ENCODE results near the gene SH3BGRL3.
"Not testable (repeated sequence)": the region's sequence is repeated elsewhere in the genome, so short reads cannot be mapped to it uniquely, and the experiment has no call there.

SH3BGRL3 gene

DNA sequence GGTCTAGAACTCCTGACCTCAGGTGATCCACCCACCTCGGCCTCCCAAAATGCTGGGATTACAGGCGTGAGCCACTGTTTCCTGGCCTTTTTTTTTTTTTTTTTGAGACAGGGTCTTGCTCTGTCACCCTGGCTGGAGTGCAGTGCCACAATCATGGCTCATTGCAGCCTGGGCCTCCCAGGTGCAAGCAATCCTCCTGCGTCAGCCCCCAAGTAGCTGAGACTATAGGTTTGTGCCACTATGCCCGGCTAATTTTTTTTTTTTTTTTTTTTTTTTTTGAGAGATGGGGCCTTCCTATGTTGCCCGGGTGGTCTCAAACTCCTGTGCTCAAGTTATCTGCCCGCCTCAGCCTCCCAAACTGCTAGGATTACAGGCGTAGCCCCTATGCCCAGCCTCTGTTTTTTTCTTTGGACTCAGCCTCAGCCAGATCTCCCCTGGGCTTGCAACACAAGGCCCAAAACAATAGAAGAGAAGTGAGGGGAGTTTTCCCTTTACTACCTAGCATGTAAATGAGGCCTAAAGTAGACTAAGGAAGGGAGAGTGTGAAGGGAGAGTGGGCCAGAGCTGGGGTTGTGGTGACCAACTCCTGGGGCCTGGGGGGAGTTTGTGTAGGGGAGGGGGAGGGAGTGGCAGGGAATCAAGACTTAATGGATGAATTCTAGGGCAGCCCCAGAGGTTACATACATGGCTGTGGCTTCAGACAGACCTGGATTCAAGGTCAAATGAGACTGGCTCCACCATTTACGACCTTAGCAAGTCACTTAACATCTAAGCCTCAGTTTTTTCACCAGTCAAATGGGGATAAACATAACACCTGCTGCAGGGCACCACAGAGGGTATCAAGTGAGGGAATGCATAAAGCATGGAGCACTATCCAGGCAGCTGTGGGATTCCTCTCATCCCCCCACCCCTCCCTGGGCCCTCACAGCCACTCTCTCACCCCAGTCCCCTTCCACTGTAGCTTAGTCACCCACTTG lies 36.3 kb downstream of the SH3BGRL3 start:
- DNase-seq (ENCODE audit: low read depth in 1 of 2, low spot score in 1 of 2) = no peak

DNA sequence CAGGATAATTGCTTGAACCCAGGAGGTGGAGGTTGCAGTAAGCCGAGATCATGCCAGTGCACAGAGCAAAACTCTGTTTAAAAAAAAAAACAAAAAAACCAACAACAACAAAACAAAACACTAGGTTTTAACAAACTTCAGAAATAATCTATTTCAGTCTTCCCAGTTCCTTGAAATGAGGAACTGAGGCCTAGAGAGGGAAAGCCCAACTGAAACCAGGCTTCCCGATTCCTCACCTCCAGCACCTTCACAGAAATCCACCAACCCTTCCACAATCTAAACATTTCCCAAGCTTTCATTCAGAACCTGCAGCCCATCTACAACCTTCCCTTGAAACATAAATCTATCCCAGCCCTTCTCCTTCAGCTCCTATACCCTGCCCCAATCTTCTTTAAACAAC lies 37.3 kb downstream of the SH3BGRL3 start:
- no peak for DNase-seq (ENCODE audit: low read depth in 1 of 2, low spot score in 1 of 2)

GRCh38 chr1:26317612-26318337 lies 37.9 kb downstream of the SH3BGRL3 start, which contains the start of gene CD52:
Gene CD52 (plus strand): TSS chr1:26317958. CDS start chr1:26318018, 60 bp downstream.
- peak in 1 of 2 donors; percentile 59 for DNase-seq (ENCODE audit: low read depth in 1 of 2, low spot score in 1 of 2)

DNA sequence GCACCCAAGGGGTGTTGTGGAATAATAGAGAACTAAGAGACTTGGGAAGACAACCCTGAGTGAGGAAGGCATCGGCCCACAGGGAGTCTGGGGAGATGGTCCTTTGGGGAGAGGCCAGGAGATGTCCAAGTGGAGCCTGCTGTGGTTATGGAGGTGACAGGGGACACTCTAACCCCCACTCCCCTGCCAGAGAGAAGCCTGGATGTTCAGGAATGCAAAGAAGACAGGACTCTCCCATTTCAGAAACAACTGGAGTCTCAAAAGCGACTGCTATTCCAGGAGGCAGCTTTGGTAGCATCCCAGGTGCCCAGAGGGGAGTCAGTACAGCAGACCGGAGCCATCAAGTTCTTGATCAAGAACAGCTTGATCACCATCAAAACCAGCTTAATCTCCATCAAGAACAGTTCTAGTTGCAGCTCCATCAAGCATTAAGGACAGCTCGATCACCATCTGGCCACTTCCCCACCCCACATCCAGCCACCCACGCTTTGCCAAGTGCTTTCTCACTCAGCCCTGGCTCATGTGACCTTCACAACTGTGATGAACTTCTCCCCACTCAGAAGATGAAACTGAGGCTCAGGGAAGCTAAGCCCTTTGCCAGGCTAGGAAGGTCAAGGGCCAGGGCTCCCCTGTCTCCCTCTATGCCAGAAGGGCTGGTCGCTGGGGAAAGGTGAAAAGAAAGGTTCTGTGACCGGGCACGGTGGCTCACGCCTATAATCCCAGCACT lies 38.6 kb downstream of the SH3BGRL3 start:
- peak in 1 of 2 donors; percentile 35 for DNase-seq (ENCODE audit: low read depth in 1 of 2, low spot score in 1 of 2)

DNA sequence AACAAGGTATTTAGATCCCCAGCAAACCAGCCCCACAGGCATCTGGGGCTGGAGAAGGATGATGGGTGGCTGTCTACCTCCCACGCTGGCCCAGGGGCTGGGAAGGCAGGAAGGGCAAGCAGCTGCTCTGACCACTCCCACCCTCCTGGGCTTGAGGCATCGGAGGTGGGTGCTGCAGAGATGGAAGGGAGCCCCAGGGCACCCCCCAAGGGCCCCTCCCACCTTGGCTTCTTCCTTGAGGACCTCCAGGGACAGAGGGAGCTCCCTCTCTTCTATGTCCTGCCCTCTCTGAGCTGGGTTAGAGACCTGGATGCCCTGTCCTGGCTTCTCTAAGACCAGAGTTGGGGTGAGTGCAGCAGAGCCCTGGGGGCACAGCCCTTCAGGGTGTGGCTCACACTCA lies 41.0 kb downstream of the SH3BGRL3 start:
- DNase-seq (ENCODE audit: low read depth in 1 of 2, low spot score in 1 of 2) = no peak

GRCh38 chr1:26321315-26322041 lies 41.6 kb downstream of the SH3BGRL3 start:
- peak; percentile 96 to 97 for DNase-seq (ENCODE audit: low read depth in 1 of 2, low spot score in 1 of 2)

DNA sequence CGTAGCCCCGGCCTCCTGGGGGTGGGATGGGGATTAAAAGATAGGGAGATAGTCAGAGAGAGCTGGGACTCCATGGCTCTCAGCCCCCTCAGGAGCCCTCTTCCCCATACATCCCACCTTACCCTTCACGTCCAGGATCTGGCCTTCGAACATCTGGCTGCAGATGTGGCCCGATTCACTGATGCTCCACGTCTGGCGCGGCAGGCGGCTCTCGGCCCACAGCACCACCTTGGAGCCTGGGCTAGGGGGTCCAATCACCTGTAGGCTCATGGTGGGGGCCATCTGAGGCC lies 42.1 kb downstream of the SH3BGRL3 start:
- no peak for DNase-seq (ENCODE audit: low read depth in 1 of 2, low spot score in 1 of 2)

DNA sequence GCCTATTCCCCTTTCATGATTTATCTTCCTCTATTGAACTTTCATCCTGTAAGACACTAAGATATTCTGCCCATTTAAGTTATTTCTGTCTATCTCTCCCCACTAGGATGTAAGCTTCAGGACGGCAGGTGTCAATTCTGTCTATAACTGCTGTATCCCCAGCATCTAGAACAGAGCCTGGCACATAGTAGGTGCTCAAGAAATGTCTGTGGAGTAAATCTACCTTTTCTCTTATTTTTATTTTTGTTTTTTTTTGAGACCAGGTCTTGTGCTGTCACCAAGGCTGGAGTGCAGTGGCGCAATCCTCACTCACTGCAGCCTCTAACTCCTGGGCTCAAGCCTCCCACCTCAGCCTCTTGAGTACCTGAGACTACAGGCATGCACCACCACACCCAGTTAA lies 43.5 kb downstream of the SH3BGRL3 start:
- no peak for DNase-seq (ENCODE audit: low read depth in 1 of 2, low spot score in 1 of 2)

- DNase-seq (ENCODE audit: low read depth in 1 of 2, low spot score in 1 of 2) = no peak
Observed at GRCh38 chr1:26324550-26324949, 44.7 kb downstream of the SH3BGRL3 start.

- no peak for DNase-seq (ENCODE audit: low read depth in 1 of 2, low spot score in 1 of 2)
Observed at GRCh38 chr1:26327956-26328362, 48.1 kb downstream of the SH3BGRL3 start.

DNA sequence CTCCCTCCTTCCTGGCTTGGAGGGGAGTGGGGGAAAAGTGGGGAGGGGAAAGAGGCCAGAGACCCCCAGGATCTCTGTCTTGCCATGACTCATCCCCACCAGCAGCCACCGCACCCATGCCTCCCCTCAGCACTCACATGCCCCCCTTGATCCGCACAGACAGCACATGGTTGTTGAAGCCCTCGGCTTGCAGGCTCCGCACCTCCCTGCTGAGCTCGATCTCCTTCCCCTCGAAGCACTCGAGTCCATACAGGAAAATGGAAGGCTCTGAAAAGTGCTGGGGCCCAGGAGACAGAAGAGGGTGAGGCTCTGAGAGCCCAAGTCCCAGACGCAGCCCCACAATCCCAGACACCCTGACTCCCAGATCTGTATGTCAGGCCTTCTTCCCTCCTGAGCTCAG lies 48.7 kb downstream of the SH3BGRL3 start:
- DNase-seq (ENCODE audit: low read depth in 1 of 2, low spot score in 1 of 2) = no peak

DNA sequence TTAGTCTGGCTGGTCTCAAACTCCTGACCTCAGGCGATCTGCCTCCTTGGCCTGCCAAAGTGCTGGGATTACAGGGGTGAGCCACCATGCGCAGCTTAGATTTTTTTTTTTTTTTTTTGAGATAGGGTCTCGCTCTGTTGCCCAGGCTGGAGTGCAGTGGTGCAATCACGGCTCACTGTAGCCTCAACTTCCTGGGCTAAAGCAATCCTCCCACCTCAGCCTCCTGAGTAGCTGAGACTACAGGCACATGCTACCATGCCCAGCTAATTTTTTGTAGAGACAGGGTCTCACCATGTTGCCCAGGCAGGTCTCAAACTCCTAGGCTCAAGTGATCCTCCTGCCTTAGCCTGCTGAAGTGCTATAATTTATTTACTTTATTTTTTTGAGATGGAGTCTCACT lies 49.5 kb downstream of the SH3BGRL3 start:
- not testable (repeated sequence) for DNase-seq (ENCODE audit: low read depth in 1 of 2, low spot score in 1 of 2)

GRCh38 chr1:26330276-26330675 lies 50.4 kb downstream of the SH3BGRL3 start:
- no peak for DNase-seq (ENCODE audit: low read depth in 1 of 2, low spot score in 1 of 2)
